ENCODE measurements around the gene GOLGA6L25.
"Not testable (repeated sequence)": the region's sequence is repeated elsewhere in the genome, so short reads cannot be mapped to it uniquely, and the experiment has no call there.

GOLGA6L25 gene, protein sequence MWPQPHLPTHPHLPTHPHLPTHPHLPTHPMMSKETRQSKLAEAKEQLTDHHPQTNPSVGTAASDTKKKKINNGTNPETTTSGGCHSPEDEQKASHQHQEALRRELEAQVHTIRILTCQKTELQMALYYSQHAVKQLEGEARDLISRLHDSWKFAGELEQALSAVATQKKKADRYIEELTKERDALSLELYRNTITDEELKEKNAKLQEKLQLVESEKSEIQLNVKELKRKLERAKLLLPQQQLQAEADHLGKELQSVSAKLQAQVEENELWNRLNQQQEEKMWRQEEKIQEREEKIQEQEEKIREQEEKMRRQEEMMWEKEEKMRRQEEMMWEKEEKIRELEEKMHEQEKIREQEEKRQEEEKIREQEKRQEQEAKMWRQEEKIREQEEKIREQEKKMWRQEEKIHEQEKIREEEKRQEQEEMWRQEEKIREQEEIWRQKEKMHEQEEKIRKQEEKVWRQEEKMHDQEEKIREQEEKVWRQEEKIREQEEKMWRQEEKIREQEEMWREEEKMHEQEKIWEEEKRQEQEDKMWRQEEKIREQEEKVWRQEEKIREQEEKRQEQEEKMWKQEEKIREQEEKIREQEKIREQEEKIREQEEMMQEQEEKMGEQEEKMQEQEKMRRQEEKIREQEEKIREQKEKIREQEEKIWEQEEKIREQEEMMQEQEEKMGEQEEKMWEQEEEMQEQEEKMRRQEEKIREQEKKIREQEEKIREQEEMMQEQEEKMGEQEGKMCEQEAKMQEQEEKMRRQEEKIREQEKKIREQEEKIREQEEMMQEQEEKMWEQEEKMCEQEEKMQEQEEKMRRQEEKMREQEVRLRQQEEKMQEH

GRCh38 chr15:28553268-28553667, at the start of gene GOLGA6L25:
Gene GOLGA6L25 (plus strand): TSS chr15:28553568. CDS start chr15:28553629, 61 bp downstream.
- not testable (repeated sequence) for DNase-seq

DNA sequence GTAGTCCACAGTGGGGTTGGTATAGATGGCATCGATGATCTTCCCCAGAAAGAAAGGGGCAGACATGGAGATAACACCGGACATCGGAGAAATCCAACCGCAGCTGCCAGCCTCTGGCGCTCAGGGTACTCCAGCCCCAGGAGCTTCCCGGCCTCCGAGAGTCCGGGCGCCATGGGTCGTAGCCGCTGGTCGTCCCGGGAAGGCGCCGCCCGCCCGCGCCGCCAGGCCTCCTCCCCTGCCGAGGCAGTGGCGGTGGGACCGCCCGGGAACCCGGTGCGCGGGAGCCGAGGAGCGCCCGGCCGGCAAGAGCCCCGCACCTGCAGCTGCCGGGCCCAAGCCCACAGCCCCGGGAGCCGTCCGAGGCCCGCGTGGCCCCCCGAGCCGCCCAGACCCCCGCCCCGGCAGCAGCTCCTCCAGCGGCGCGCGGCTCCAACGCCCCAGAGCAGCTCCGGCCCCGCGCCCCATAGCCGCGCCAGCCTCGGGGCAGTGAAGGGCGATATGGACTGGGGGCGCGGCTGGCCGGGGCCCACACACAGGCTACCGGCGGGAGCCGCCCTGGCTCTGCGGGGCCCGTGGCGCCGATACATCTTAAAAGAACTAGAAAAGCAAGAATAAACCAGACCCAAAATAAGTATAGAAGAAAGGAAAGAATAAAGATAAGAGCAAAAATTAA, 45.0 kb upstream of the GOLGA6L25 start:
- not testable (repeated sequence) for DNase-seq

- DNase-seq: not testable (repeated sequence)
These were observed 39.2 kb upstream of the GOLGA6L25 start for GRCh38 chr15:28514128-28514527.

DNA sequence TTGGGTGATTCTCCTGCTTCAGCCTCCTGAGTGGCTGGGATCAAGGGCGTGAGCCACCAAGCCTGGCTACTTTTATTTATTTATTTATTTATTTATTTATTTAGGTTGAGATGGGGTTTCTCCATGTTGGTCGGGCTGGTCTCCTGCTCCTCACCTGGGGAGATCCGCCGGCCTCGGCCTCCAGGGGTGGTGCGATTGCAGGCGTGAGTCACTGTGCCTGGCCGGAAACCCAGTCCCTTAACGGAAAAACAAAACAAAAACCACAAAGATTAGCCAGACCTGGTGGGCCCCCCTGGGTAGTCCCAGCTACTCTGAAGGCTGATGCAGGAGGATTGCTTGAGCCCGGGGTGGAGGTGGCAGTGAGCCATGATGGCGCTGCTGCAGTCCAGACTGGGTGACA, 38.2 kb upstream of the GOLGA6L25 start:
- DNase-seq: not testable (repeated sequence)

DNA sequence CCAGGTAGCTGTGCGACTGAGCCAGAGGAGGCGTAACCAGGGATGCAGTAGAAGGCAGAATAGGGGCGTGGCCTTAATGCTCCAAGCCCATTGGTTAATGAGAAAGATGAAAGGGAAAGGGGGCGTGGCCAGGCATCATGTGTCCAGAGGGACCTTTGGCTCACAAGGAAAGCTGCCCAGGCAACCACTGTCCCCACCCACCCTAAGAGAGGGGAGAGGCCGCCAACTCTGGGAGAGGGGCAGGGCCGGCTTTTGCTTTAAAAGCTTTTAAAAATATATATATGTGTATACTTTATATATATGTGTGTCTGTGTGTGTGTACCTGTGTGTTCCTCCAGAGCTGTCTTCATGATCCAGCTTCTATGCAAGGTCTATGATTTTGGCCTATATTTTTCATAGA, 20.4 kb upstream of the GOLGA6L25 start, which contains the start of gene GOLGA8G:
Gene GOLGA8G (minus strand): TSS at position 18 of the 400 bp plus-strand sequence. CDS start 62 bp downstream, outside the sequence.
- DNase-seq: not testable (repeated sequence)

GRCh38 chr15:28573351-28573750, 20.0 kb downstream of the GOLGA6L25 start:
- not testable (repeated sequence) for DNase-seq

GRCh38 chr15:28588977-28589606, 35.7 kb downstream of the GOLGA6L25 start:
- DNase-seq: not testable (repeated sequence)

- DNase-seq: not testable (repeated sequence)
These were observed 36.4 kb downstream of the GOLGA6L25 start for GRCh38 chr15:28589769-28590168.

DNA sequence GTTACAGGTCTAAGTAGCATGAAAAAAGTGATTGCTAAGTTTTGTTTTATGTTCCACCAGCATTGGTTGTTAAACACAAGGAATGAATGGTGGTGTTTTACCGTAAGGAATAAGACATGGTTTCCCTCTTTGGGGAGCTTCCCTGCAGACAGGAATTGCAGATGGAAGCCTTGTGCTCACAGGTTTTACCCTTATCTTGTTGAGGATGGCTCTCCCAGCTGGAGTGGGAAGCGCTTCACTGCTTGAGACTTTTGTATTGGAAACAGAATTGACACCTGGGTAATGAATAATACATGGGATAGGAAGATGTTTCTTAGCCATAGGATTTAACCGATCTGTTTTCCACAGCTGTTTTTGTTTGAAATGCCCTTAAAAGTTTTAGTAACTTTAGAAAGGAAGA, 39.0 kb downstream of the GOLGA6L25 start:
- DNase-seq: not testable (repeated sequence)

GRCh38 chr15:28593424-28594129, 40.2 kb downstream of the GOLGA6L25 start:
- not testable (repeated sequence) for DNase-seq

DNA sequence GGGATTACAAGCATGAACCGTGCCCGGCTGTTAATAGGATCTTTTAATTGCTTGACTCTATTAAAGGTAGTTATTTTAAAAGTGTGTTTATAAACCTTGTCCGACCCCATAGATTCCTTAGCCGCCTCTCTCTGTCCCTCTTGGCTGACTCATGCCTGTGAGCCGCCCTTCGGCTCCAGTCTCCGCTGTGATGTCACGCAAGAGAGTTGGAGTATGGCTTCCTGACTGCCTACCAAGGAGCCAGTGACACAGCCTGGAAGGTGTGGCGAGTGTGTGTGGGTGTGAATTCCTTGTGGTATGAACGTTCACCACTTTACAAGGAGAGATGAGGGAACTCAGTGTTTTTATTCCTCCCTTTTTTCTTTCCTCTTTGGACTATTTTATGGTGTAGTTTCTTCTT, 44.1 kb downstream of the GOLGA6L25 start:
- DNase-seq: not testable (repeated sequence)

DNA sequence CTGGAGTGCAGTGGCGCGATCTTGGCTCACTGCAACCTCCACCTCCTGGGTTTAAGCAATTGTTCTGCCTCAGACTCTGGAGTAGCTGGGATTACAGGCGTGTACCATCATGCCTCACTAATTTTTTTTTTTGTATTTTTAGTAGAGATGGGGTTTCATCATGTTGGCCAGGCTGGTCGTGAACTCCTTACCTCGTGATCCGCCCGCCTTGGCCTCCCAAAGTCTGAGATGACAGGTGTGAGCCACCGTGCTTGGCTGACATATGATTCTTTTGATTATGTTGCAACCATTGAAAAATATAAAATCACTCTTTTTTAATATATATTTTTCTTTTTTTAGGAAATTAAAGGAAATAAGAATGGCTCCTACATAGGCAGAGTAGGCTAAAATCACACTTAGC, 44.8 kb downstream of the GOLGA6L25 start:
- DNase-seq: not testable (repeated sequence)

DNA sequence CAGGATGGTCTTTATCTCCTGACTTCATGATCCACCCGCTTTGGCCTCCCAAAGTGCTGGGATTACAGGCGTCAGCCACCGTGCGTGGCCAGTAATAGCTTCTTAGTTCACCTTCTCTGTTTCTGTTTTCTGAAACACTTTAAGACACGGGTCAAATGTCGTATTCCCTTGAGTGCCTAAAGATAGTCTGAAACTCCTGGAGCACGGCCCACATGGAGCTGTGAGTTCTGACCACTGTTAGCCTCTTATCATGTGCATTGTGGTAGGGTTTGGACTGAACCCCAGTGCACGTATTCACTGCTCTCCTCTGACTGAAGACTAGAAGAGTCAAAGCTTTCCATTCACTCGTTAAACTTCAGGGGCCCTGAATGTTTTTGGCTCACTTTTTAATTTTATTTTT, 48.8 kb downstream of the GOLGA6L25 start:
- not testable (repeated sequence) for DNase-seq

Data from 8988T (cell line).